Measurements from ENCODE around the gene SPDYE5.

Gene SPDYE5

GRCh38 chr7:75531359-75531821 lies 39.3 kb downstream of the SPDYE5 start:
- Histone ChIP-seq H3K27me3 (ENCODE audit: low read depth, low read length) (peaks cover 9% of the 10 kb centered on the region), H3K36me3 (replicated peaks; ENCODE audit: low read depth, low read length) (no peaks in the 10 kb centered on the region), H3K4me1 (ENCODE audit: low read length) (peaks cover 22% of the 10 kb centered on the region), H3K79me2 (ENCODE audit: low read length) (peaks cover 16% of the 10 kb centered on the region), H3K4me3 (ENCODE audit: low read length) (no peak overlapping the region), H3K9me3 (ENCODE audit: insufficient read depth, low read length) (no peaks in the 10 kb centered on the region), H2AFZ (ENCODE audit: low read depth, low read length) (no peak overlapping the region), H3K4me2 (ENCODE audit: low read length) (no peak overlapping the region), H4K20me1 (ENCODE audit: insufficient read depth, low read length) (peaks cover 3% of the 10 kb centered on the region), H3K27ac (ENCODE audit: low read length) (no peak overlapping the region), H3K9ac (ENCODE audit: low read length) (no peak overlapping the region)
- TF ChIP-seq CTCF (IDR thresholded peaks at IDR 0.05; ENCODE audit: low read depth, low read length) (no peak), EZH2phosphoT487 (IDR thresholded peaks at IDR 0.05; ENCODE audit: low read depth) (no peak)

GRCh38 chr7:75532639-75533038 lies 40.5 kb downstream of the SPDYE5 start:
- H3K36me3 ChIP-seq (replicated peaks; ENCODE audit: low read depth, low read length) = no peaks in the 10 kb centered on the region
- H3K9ac ChIP-seq (ENCODE audit: low read length) = no peak overlapping the region
- no peak overlapping the region for H3K4me2 ChIP-seq (ENCODE audit: low read length)
- peaks cover 16% of the 10 kb centered on the region for H3K4me1 ChIP-seq (ENCODE audit: low read length)
- H2AFZ ChIP-seq (ENCODE audit: low read depth, low read length) = no peak overlapping the region
- no peak overlapping the region for H3K27ac ChIP-seq (ENCODE audit: low read length)
- no peaks in the 10 kb centered on the region for H3K9me3 ChIP-seq (ENCODE audit: insufficient read depth, low read length)
- H3K4me3 ChIP-seq (ENCODE audit: low read length) = no peak overlapping the region
- no peaks in the 10 kb centered on the region for H4K20me1 ChIP-seq (ENCODE audit: insufficient read depth, low read length)
- TF ChIP-seq EZH2phosphoT487 (IDR thresholded peaks at IDR 0.05; ENCODE audit: low read depth) (no peak), CTCF (IDR thresholded peaks at IDR 0.05; ENCODE audit: low read depth, low read length) (no peak)
- peaks cover 3% of the 10 kb centered on the region for H3K79me2 ChIP-seq (ENCODE audit: low read length)
- peaks cover 14% of the 10 kb centered on the region for H3K27me3 ChIP-seq (ENCODE audit: low read depth, low read length)

- Histone ChIP-seq H3K9ac (ENCODE audit: low read length) (no peak overlapping the region), H3K79me2 (ENCODE audit: low read length) (no peaks in the 10 kb centered on the region), H3K27me3 (ENCODE audit: low read depth, low read length) (peaks cover 14% of the 10 kb centered on the region), H3K4me1 (ENCODE audit: low read length) (peaks cover 16% of the 10 kb centered on the region), H3K4me3 (ENCODE audit: low read length) (no peak overlapping the region), H3K9me3 (ENCODE audit: insufficient read depth, low read length) (no peaks in the 10 kb centered on the region), H3K4me2 (ENCODE audit: low read length) (no peak overlapping the region), H3K27ac (ENCODE audit: low read length) (no peak overlapping the region), H3K36me3 (replicated peaks; ENCODE audit: low read depth, low read length) (no peaks in the 10 kb centered on the region), H2AFZ (ENCODE audit: low read depth, low read length) (no peak overlapping the region), H4K20me1 (ENCODE audit: insufficient read depth, low read length) (no peaks in the 10 kb centered on the region)
- TF ChIP-seq CTCF (IDR thresholded peaks at IDR 0.05; ENCODE audit: low read depth, low read length) (no peak), EZH2phosphoT487 (IDR thresholded peaks at IDR 0.05; ENCODE audit: low read depth) (no peak)
Measured at GRCh38 chr7:75533926-75534325, 41.8 kb downstream of the SPDYE5 start.

GRCh38 chr7:75534727-75535307 lies 42.7 kb downstream of the SPDYE5 start:
- no peaks in the 10 kb centered on the region for H3K9me3 ChIP-seq (ENCODE audit: insufficient read depth, low read length)
- H2AFZ ChIP-seq (ENCODE audit: low read depth, low read length) = peak overlapping the region; percentile 80
- H3K27me3 ChIP-seq (ENCODE audit: low read depth, low read length) = peaks cover 14% of the 10 kb centered on the region
- peak overlapping the region; percentile 41 for H3K27ac ChIP-seq (ENCODE audit: low read length)
- peak overlapping the region; percentile 74 for H3K4me3 ChIP-seq (ENCODE audit: low read length)
- no peaks in the 10 kb centered on the region for H4K20me1 ChIP-seq (ENCODE audit: insufficient read depth, low read length)
- H3K79me2 ChIP-seq (ENCODE audit: low read length) = no peaks in the 10 kb centered on the region
- H3K36me3 ChIP-seq (replicated peaks; ENCODE audit: low read depth, low read length) = no peaks in the 10 kb centered on the region
- TF ChIP-seq CTCF (IDR thresholded peaks at IDR 0.05; ENCODE audit: low read depth, low read length) = no peak
- TF ChIP-seq EZH2phosphoT487 (IDR thresholded peaks at IDR 0.05; ENCODE audit: low read depth) = no peak
- peak overlapping the region; percentile 90 for H3K4me2 ChIP-seq (ENCODE audit: low read length)
- peaks cover 16% of the 10 kb centered on the region for H3K4me1 ChIP-seq (ENCODE audit: low read length)
- peak overlapping the region; percentile 40 for H3K9ac ChIP-seq (ENCODE audit: low read length)

Measured in OCI-LY3 (cell line).